CD4-positive, CD25-positive, alpha-beta regulatory T cell (primary cell): ENCODE measurements around the gene TEDC1. TPM values are rescaled to one million over a fixed set of nuclear protein-coding genes. Genes with fewer than 3 reads are reported as not detected.

Experiments used
- ATAC-seq, 2 donors: fragments of 150-1000 bp; cut with Tn5 transposase; one replicate each; pipeline ENCODE4 v1.10.0; 2021; ENCODE audit warnings: low read depth in 2 of 2, moderate number of reproducible peaks in 2 of 2, moderate library complexity in 1 of 2
- DNase-seq, 3 donors: peaks; one replicate each; pipeline versions ENCODE4 v3.0.0 to v3.0.0-alpha.2; 2012 to 2022; ENCODE audit warnings: mixed read lengths in 1 of 3
- H3K27ac ChIP-seq: one replicate; pipeline ENCODE4 v1.7.0; 2013; ENCODE audit warnings: mild to moderate bottlenecking, low read length; ENCODE audit not compliant: insufficient read depth, poor library complexity, severe bottlenecking
- H3K27me3 ChIP-seq: one replicate; pipeline ENCODE4 v1.7.0; 2013; ENCODE audit warnings: low read length; ENCODE audit not compliant: control insufficient read depth, insufficient read depth
- H3K36me3 ChIP-seq: one replicate; pipeline ENCODE4 v1.7.0; 2013; ENCODE audit warnings: mild to moderate bottlenecking, low read length, moderate library complexity; ENCODE audit not compliant: control insufficient read depth, insufficient read depth
- H3K4me1 ChIP-seq: 2 replicates; pipeline ENCODE4 v1.7.0; 2013; ENCODE audit warnings: mild to moderate bottlenecking, low read length; ENCODE audit not compliant: insufficient read depth, control insufficient read depth, poor library complexity, severe bottlenecking
- H3K4me3 ChIP-seq: one replicate; pipeline ENCODE4 v1.7.0; 2013; ENCODE audit warnings: low read depth, mild to moderate bottlenecking, low read length, moderate library complexity
- H3K9me3 ChIP-seq, 2 experiments: 1 replicate in 1 of 2; 2 replicates in 1 of 2; pipeline ENCODE4 v1.7.0; 2013; ENCODE audit warnings: low read length in 2 of 2, mild to moderate bottlenecking in 1 of 2, moderate library complexity in 1 of 2; ENCODE audit not compliant: control insufficient read depth in 2 of 2
- H3K27ac Mint-ChIP-seq, 3 donors: one replicate each; pipeline ENCODE4 v1.8.0; 2020 to 2022; ENCODE audit warnings: mild to moderate bottlenecking in 3 of 3, mixed read lengths in 3 of 3, moderate library complexity in 2 of 3
- H3K27me3 Mint-ChIP-seq: one replicate; pipeline ENCODE4 v1.8.0; 2022; ENCODE audit warnings: mild to moderate bottlenecking, mixed read lengths
- H3K36me3 Mint-ChIP-seq: one replicate; pipeline ENCODE4 v1.8.0; 2020; ENCODE audit warnings: mixed read lengths
- H3K4me1 Mint-ChIP-seq, 4 donors: one replicate each; pipeline ENCODE4 v1.8.0; 2020 to 2022; ENCODE audit warnings: mixed read lengths in 4 of 4, mild to moderate bottlenecking in 1 of 4
- H3K4me3 Mint-ChIP-seq, 4 donors: one replicate each; pipeline ENCODE4 v1.8.0; 2020 to 2022; ENCODE audit warnings: mild to moderate bottlenecking in 4 of 4, mixed read lengths in 4 of 4, moderate library complexity in 3 of 4
- H3K9me3 Mint-ChIP-seq, 7 donors: one replicate each; pipeline ENCODE4 v1.8.0; 2020 to 2022; ENCODE audit warnings: mixed read lengths in 7 of 7, mild to moderate bottlenecking in 3 of 7, moderate library complexity in 2 of 7
- polyA plus RNA-seq, 4 donors: library from polyadenylated mRNA; unstranded; fragments of 300-500 nt; fragmentation: Illumina TruSeq; gene quantifications; one replicate each; pipeline ENCODE4 v1.2.3, GENCODE V29; 2021
- total RNA-seq: library from RNA; stranded (reverse); gene quantifications from one replicate; pipeline ENCODE4 v1.2.3, GENCODE V29; 2022

The TEDC1 gene
- total and polyA plus RNA-seq, 5 donors from 2014 or later = 5.5 to 118 (median 8.0) TPM

- Histone ChIP-seq H3K27me3 (no peaks in the 10 kb centered on the region), H3K36me3 (no peaks in the 10 kb centered on the region), H3K9me3 (no peaks in the 10 kb centered on the region), H3K4me3 (peak overlapping the region; percentile 13), H3K27ac (peak overlapping the region; percentile 71), H3K4me1 (peaks cover 51% of the 10 kb centered on the region)
- H3K4me3 Mint-ChIP-seq = peak overlapping the region; percentile 51 to 87 (median 78)
- H3K4me1 Mint-ChIP-seq = peaks cover 0 to 13% (median 2%) of the 10 kb centered on the region in 4 donors
- DNase-seq (peak; percentile 58 to 82 (median 67)), ATAC-seq (peak; percentile 60 to 66)
- H3K36me3 Mint-ChIP-seq = no peaks in the 10 kb centered on the region
- H3K27ac Mint-ChIP-seq = no peak overlapping the region
- peaks cover 0 to 4% (median 0%) of the 10 kb centered on the region in 7 donors for H3K9me3 Mint-ChIP-seq
- H3K27me3 Mint-ChIP-seq = peaks cover 16% of the 10 kb centered on the region
Observed at GRCh38 chr14:105473677-105474482, 17.2 kb upstream of the TEDC1 start.

- Mint-ChIP-seq H3K27ac (no peak within 1 kb of the TSS), H3K27me3 (peaks cover 17% of the 10 kb centered on the region), H3K9me3 (peaks cover 0 to 4% (median 0%) of the 10 kb centered on the region in 7 donors), H3K4me1 (peaks cover 0 to 17% (median 3%) of the 10 kb centered on the region in 4 donors), H3K4me3 (peak within 1 kb of the TSS; percentile 78 to 91 (median 87)), H3K36me3 (no peaks in the 10 kb centered on the region)
- peak within 1 kb of the TSS; percentile 71 for H3K27ac ChIP-seq
- H3K9me3 ChIP-seq = no peaks in the 10 kb centered on the region
- no peaks in the 10 kb centered on the region for H3K27me3 ChIP-seq
- ATAC-seq (peak; percentile 37 to 40), DNase-seq (peak in 1 of 3 donors; percentile 67)
- peaks cover 56% of the 10 kb centered on the region for H3K4me1 ChIP-seq
- H3K36me3 ChIP-seq = no peaks in the 10 kb centered on the region
- H3K4me3 ChIP-seq = no peak within 1 kb of the TSS
Observed at GRCh38 chr14:105474483-105475268, 16.4 kb upstream of the TEDC1 start, which contains the start of gene CRIP2. Gene CRIP2, plus strand, starts transcription at chr14:105474821. Its CDS starts 42 bp downstream, at chr14:105474863.

- peak overlapping the region; percentile 7 to 91 (median 64) for H3K4me3 Mint-ChIP-seq
- Histone ChIP-seq H3K4me1 (peaks cover 65% of the 10 kb centered on the region), H3K4me3 (no peak overlapping the region), H3K36me3 (no peaks in the 10 kb centered on the region), H3K9me3 (no peaks in the 10 kb centered on the region), H3K27me3 (no peaks in the 10 kb centered on the region), H3K27ac (peak overlapping the region; percentile 23)
- ATAC-seq = no peak
- H3K27ac Mint-ChIP-seq = no peak overlapping the region
- peaks cover 21% of the 10 kb centered on the region for H3K27me3 Mint-ChIP-seq
- H3K36me3 Mint-ChIP-seq = no peaks in the 10 kb centered on the region
- peaks cover 0 to 23% (median 7%) of the 10 kb centered on the region in 4 donors for H3K4me1 Mint-ChIP-seq
- no peak for DNase-seq
- peaks cover 0 to 4% (median 0%) of the 10 kb centered on the region in 7 donors for H3K9me3 Mint-ChIP-seq
Observed at GRCh38 chr14:105475269-105476096, 15.6 kb upstream of the TEDC1 start.

- peaks cover 0 to 30% (median 11%) of the 10 kb centered on the region in 4 donors for H3K4me1 Mint-ChIP-seq
- no peak for DNase-seq
- Histone ChIP-seq H3K27me3 (no peaks in the 10 kb centered on the region), H3K4me1 (peaks cover 72% of the 10 kb centered on the region), H3K36me3 (no peaks in the 10 kb centered on the region), H3K9me3 (no peaks in the 10 kb centered on the region), H3K4me3 (no peak overlapping the region), H3K27ac (no peak overlapping the region)
- H3K36me3 Mint-ChIP-seq = no peaks in the 10 kb centered on the region
- no peak for ATAC-seq
- H3K4me3 Mint-ChIP-seq = peak overlapping the region; percentile 22 to 91 (median 58)
- no peak overlapping the region for H3K27ac Mint-ChIP-seq
- peaks cover 27% of the 10 kb centered on the region for H3K27me3 Mint-ChIP-seq
- H3K9me3 Mint-ChIP-seq = peaks cover 0 to 4% (median 0%) of the 10 kb centered on the region in 7 donors
Observed at GRCh38 chr14:105476097-105476830, 14.8 kb upstream of the TEDC1 start.

GRCh38 chr14:105476831-105477659 is 14.0 kb upstream of the TEDC1 start:
- ATAC-seq = no peak
- H3K9me3 Mint-ChIP-seq = peaks cover 0 to 4% (median 0%) of the 10 kb centered on the region in 7 donors
- no peaks in the 10 kb centered on the region for H3K9me3 ChIP-seq
- DNase-seq = no peak
- H3K4me1 ChIP-seq = peaks cover 80% of the 10 kb centered on the region
- H3K4me3 Mint-ChIP-seq = peak overlapping the region; percentile 38 to 91 (median 68)
- peaks cover 32% of the 10 kb centered on the region for H3K27me3 Mint-ChIP-seq
- peaks cover 2 to 34% (median 15%) of the 10 kb centered on the region in 4 donors for H3K4me1 Mint-ChIP-seq
- H3K36me3 ChIP-seq = no peaks in the 10 kb centered on the region
- H3K4me3 ChIP-seq = no peak overlapping the region
- H3K27me3 ChIP-seq = no peaks in the 10 kb centered on the region
- H3K27ac ChIP-seq = no peak overlapping the region
- H3K27ac Mint-ChIP-seq = peak overlapping the region in 1 of 3 donors; percentile 55
- H3K36me3 Mint-ChIP-seq = no peaks in the 10 kb centered on the region

GRCh38 chr14:105477660-105478397 is 13.2 kb upstream of the TEDC1 start:
- peak; percentile 52 to 72 (median 58) for DNase-seq
- Histone ChIP-seq H3K9me3 (no peaks in the 10 kb centered on the region), H3K4me3 (no peak overlapping the region), H3K36me3 (no peaks in the 10 kb centered on the region), H3K27ac (peak overlapping the region; percentile 69), H3K27me3 (no peaks in the 10 kb centered on the region), H3K4me1 (peaks cover 88% of the 10 kb centered on the region)
- peaks cover 36% of the 10 kb centered on the region for H3K27me3 Mint-ChIP-seq
- peak overlapping the region in 3 of 4 donors; percentile 48 to 91 (median 89) for H3K4me3 Mint-ChIP-seq
- ATAC-seq = peak in 1 of 2 donors; percentile 4
- H3K9me3 Mint-ChIP-seq = peaks cover 0 to 4% (median 0%) of the 10 kb centered on the region in 7 donors
- peaks cover 5 to 42% (median 19%) of the 10 kb centered on the region in 4 donors for H3K4me1 Mint-ChIP-seq
- H3K27ac Mint-ChIP-seq = peak overlapping the region in 1 of 3 donors; percentile 55
- no peaks in the 10 kb centered on the region for H3K36me3 Mint-ChIP-seq
